Activated CD4-positive, alpha-beta T cell treated with anti-CD3 and anti-CD28 coated beads, Interleukin-2, amount 50 U/mL, for 24 hours (primary cell): ENCODE measurements around the gene TSPAN33.
"Not testable (repeated sequence)": the region's sequence is repeated elsewhere in the genome, so short reads cannot be mapped to it uniquely, and the experiment has no call there.

Experiments
- DNase-seq, 2 donors: peaks; one replicate each; pipeline ENCODE4 v3.0.0-alpha.2; 2020; ENCODE audit warnings: low read depth in 1 of 2, low spot score in 1 of 2

The TSPAN33 gene

DNA sequence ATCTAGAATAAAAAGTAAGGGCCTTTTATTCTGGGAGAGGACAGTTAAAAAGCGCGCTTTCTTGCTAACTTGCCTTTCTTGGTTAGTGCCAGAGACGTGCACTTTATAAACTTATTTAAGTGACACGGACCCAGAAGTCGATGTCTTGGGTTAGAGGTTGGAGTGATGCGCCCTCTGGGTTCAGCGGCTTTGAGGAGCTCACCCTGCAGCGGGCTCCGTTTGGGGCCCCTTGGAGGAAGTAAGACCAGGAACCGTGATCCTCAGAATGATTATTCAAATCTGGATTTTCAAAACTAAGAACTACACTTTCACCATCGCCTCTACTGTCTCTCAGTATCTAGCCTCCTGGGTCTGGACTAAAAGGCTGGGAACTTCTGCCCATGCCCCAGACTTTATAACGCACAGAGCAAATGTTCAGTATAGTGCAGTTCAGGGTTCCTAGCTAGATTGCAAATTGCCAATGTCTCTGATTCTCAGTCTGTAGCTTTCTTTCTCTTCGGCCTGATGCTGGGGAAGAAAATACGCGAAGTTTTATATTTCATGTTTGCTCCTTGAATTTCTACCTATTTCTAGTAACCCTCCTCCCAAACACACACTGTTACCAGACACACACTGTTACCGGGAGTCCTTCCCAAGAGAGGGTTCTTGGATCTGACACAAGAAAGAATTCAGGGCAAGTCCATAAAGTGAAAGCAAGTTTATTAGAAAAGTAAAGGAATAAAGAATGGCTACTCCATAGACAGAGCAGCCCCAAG lies 25.4 kb downstream of the TSPAN33 start:
- DNase-seq, result no peak

DNA sequence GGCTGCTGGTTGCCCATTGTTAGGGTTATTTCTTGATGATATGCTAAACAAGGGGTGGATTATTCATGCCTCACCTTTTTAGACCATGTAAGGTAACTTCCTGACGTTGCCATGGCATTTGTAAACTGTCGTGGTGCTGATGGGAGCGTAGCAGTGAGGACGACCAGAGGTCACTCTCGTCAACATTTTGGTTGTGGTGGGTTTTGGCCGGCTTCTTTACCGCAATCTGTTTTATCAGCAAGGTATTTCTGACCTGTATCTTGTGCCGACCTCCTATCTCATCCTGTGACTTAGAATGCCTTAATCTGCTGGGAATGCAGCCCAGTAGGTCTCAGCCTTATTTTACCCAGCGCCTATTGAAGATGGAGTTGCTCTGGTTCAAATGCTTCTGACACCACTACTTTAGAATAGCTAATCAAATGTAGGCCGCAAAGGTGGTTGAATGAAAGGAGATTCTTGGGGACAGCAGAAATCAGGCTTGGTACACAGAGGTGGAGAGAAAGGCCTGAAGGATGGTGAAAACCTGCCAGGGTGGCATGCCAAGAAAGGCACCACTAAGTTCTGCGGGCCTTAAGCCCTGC lies 26.0 kb downstream of the TSPAN33 start:
- DNase-seq, result no peak

DNA sequence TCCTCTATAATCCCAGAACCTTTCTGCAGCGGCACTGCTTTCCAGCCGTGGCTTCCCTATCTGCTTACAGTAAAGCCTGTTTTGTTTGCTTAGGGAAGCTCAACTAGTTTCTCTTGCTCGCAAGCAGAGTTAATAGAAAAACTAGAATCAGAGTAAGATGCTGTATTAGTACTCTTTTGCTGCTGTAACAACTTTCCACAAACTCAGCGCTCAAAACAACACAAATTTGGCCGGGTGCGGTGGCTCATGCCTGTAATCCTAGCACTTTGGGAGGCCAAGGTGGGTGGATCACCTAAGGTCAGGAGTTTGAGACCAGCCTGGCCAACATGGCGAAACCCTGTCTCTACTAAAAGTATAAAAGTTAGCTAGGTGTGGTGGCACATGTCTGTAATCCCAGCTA lies 29.4 kb downstream of the TSPAN33 start:
- not testable (repeated sequence) for DNase-seq

DNA sequence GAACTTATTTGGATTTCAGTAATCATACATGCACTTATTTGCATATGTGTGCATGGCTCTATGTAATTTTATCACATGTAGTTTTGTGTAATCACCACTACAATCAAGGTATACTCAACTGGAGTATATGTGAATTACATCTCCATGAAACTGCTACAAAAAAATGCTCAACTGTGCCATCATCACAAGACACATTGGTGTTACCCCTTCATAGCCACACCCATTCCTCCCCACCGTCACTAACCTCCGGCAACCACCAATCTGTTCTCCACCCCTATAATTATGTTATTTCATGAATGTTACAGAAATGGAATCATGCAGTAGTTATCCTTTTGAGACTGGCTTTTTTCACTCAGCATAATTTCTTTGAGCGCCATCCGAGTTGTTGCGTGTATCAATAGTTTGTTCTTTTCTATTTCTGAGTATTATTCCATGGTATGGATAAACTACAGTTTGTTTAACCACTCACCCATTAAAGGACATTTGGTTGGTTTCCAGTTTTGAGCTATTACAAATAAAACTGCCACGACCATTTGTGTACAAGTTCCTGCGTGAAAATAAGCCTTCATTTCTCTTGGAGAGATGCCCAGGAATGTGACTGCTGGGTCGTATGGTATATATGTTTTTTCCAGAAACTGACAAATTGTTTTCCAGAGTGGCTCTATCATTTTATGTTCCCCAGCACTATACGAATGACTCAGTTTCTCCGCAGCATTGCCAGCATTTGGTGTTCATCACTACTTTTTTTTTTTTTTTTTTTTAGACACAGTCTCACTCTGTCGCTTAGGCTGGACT lies 32.6 kb downstream of the TSPAN33 start:
- no peak for DNase-seq

DNA sequence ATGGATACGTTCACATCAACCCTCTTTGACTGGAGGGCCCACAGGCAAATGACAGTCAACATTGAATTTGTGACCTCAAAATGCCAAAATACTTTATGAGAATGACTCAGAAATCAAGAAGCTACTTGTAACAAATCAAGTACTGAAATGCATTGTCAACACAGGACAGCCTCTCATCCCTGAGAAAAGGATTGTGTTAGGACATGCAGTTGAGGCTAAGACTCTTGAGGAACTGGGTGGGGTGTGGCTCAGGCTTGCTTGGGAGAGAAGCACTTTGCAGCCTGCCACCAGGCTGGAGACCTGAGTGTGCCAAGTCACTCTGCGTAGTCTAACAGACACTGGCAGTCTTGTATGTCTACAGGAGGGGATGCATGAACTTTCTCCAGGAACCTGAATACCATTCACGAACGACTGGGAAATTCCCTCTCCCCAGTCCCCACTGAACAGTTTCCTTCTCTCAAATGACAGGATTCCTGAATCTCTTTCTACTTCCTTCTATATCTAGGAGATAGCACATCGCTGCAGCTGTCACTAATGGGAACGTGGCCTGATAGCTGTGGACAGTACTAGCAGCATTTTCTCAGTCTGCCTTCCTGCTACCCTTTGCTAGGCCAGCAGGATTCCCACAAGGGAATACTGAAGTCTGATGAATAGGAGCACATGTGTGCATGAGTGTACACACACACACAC lies 40.6 kb downstream of the TSPAN33 start:
- DNase-seq, result no peak

DNA sequence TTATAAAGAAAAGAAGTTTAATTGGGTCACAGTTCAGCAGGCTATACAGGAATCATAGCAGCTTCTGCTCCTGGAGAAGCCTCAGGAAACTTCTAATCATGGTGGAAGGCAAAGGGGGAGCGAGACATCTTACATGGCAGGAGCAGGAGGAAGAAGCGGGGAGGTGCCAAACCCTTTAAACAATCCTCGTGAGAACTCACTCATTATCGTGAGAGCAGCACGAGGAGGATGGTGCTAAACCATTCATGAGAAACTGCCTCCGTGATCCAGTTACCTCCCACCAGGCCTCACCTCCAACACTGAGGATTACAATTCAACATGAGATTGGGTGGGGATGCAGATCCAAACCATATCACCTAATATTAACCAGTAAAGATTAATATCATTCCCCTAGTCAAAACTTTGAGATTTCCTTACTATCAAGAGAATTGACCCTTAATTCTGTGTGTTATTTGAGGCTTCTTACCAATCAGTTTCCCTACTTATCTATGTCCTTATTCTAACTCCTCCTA lies 42.3 kb downstream of the TSPAN33 start:
- no peak for DNase-seq

DNA sequence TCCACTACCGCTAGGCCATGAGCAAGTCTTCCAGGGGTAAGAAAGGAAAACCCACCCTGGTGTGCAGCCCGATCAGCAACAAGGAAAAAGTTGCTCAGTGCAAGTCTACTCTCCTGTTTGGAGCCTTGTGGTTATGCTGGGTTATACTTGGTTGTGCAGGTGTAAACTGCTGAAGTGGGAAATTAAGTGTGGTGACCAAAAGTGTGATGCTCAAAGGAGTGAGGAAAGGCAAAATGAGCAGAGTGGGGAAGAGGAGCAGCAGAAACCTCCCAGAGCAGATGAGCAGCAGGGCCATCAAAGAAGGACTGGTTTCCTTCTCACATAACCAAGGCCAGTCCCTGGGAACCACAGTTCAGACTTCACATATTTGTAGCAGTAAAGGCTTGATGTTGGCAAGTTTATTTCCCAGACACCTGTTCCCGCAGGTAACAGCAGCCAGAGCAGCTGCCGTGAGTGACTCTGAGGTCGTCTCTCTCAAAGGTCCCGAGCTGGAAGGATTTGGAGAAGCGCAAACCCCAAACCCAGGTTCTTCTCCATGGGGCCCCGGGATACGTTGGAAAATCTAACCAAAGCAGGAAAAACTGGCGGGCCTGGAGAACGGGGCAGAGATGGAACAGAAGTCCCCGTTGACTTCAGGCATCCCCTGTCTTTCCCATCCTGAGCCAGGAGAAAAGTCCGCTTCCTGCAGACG lies 43.3 kb downstream of the TSPAN33 start:
- no peak for DNase-seq

DNA sequence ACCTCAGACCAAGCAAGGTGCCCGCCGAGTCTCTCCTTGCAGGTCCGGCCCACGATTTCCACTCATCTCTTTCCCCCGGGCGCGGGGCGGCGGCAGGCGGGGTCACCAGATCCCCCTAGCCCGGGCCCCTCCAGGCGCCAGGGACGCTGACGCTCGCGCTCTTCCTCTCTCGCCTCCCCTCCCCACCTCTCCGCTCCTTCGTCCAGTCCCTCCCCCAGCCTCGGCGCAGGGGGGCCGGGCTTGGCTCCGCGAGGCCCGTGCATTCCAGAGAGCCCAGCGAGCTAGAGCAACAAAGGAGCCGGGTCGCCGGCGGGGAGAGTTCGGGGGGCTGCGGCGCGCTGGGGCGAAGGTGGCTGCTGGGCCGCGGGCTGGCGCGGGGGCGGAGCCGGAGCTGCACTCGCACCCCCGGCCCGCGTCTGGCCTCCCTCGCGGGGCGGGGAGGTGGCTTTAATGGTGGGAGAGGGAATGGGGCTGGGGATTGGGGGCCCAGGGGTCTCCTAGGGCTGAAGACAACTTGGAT lies 43.9 kb downstream of the TSPAN33 start, which contains the start of gene SMO:
SMO (plus strand) TSS at position 262 of the 520 bp plus-strand sequence. CDS start 519 bp downstream, outside the sequence.
- DNase-seq, result no peak

DNA sequence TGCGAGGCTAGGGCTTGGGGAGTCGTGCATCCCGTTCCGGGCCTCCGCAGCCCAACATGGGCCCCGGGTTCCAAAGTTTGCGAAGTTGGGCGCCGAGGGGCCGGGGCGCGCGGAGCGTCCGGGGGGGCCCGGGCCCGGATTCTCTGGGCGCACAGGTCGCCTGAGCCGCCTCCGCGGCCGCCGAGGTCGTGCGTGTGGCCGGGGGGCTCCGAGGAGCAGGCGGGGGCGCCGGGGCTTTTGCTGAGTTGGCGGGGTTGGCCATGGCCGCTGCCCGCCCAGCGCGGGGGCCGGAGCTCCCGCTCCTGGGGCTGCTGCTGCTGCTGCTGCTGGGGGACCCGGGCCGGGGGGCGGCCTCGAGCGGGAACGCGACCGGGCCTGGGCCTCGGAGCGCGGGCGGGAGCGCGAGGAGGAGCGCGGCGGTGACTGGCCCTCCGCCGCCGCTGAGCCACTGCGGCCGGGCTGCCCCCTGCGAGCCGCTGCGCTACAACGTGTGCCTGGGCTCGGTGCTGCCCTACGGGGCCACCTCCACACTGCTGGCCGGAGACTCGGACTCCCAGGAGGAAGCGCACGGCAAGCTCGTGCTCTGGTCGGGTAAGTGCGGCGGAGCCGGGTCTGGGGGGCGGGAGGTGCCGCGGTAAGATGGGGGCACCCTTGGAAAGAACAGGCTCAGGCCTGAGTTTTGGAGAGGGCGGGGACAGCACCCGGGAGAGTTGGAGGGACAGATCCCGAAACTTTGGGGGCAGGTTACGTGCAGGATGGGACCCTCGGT lies 44.6 kb downstream of the TSPAN33 start:
- no peak for DNase-seq

DNA sequence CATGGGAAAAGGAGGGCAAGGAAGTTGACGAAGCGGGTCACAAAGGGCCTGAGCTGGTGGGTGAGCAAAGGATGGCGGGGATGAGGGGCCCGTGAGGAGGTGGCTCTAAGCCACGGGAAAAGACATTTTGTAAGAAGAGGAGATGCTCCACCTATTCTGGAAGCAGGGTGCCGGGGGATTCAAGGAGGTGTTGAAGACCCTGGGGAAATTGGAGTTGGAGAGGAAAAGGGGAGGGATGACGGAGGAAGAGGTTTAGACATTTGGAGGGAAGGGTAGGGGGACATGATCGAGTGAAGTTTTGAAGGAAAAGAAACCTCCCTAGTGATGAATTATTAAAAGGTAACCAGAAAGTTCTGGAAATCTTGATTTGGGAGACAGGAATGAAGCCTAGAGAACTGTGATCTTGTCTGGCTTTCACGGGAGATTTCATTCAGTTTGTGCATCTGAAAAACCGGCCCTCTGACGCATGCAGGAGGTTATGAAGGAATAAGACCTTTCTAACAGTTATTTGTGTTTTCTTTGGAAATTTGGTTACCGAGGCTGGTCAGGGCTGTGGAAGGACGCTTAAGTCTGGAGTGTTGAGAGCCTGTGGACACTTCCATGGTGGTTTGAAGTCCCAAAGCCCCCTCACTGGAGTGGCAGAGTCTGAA lies 45.3 kb downstream of the TSPAN33 start:
- no peak for DNase-seq

DNA sequence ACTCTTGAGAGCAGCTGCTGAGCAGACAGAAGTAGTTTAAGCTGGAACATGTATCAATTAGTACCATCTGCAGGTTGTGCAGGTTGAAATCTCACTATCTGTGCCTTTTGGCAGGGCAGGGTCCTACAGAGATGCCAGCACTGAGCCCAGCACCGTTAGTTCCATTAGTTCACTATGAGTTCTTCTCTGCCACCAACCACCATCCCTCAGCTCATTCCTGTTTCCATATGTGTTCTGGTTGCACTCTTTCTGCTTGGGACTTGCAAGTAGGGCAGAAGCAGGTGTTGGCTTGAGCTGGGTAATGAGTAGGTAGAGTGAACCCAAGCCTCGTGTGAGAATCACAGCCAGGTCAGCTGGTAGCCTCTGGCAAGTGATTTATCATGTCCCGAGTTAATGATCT lies 46.8 kb downstream of the TSPAN33 start:
- DNase-seq, result no peak

DNA sequence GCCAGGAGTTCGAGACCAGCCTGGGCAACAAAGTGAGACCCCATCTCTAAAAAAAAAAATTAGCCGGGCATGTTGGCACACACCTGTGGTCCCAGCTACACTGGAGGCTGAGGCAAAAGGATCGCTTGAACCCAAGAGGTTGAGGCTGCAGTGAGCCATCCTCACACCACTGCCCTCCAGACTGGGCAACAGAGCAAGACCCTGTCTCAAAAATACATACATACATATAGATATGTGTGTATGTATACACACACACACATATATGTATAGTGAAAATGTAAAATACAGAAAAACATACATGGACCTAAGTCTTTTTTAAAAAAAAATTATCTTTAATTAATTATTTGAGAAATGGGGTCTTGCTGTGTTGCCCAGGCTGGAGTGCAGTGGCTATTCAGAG lies 49.4 kb downstream of the TSPAN33 start:
- DNase-seq, result no peak

DNA sequence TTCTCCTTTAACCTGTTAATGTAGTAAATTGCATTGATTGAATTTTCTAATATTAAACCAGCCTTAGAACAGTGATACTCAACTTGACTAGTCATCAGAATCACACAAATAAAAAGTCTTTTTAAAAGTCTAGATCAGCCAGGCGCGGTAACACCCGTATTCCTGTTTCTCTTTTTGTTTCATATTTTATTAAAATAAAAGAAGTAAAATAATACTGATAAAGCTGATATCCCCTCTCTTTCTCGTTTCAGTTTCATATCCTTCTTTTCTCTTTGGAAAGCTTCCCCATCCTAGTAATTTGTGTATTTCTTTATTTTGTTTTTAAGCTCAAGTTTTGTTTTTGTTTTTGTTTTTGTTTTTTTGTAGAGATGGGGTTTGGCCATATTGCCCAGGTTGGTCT lies 53.3 kb downstream of the TSPAN33 start:
- DNase-seq, result no peak

DNA sequence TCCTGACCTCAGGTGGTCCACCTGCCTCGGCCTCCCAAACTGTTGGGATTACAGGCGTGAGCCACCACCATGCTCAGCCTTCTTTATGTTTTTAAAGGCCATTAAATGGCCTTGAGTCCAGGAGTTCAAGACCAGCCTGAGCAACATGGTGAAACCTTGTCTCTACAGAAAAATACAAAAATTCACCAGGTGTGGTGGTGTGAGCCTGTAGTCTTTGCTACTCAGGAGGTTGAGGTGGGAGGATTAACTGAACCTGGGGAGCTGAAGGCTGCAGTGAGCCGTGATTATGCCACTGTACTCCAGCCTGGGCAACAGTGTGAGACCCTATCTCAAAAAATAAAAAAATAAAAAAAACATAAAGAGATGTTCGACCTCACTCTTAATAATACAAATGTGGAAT lies 54.9 kb downstream of the TSPAN33 start:
- DNase-seq, result no peak

DNA sequence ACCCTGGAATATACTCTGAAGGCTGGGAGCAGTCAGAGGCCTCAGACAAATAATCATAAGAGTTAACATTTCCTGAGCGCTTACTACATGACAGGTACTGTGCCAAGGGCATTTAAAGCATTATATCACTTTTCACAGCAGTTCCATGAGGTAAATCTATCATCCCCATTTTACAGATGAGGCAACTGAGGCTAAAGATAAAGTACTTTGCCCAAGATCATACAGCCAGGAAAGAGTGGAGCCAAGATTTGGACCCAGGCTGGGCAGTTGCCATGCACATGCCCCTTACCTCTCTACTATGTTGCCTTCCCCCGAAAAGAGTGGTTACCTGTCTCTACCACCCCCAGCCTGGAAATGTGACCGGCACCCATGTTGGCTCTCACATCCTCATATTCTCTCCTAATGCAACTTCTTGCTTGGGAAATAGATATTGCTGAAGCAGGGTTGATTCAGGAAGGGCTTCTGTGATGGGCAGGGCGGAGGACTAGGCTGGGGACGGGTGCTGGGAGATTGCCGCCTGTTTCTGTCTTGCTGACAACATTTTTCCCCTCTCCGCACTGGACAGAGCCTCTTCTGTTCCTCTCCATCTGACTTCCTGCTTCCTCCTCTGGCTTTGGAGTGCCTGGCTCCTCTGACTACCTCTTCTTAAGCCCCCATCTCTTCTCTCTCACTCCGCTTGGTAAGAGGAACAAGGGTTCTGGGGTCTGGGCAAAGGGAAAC lies 57.7 kb downstream of the TSPAN33 start:
- DNase-seq, result no peak

DNA sequence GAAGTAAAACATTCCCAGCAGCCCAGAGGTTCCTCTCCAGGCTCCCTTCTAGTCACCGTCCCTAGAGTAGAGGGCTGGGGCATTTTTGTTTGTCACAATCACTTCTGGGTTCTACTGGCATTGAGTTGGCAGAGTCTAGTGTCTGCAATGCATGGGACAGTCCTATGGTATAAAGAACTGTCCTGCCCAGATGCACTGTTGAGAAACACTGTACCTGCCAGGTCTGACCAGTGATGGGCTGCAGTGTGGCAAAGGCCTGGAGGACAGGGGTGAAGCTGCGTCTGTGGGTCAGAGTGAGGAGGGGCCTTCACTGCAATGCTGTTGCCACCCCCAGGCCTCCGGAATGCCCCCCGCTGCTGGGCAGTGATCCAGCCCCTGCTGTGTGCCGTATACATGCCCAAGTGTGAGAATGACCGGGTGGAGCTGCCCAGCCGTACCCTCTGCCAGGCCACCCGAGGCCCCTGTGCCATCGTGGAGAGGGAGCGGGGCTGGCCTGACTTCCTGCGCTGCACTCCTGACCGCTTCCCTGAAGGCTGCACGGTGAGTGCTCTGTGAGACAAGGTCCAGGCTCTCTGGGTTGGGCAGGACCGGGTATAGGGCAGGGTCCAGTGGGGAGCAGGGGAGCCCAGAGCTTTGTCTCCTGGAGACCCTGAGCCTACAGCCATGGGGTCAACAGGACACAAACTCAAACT lies 58.7 kb downstream of the TSPAN33 start:
- DNase-seq, result no peak

DNA sequence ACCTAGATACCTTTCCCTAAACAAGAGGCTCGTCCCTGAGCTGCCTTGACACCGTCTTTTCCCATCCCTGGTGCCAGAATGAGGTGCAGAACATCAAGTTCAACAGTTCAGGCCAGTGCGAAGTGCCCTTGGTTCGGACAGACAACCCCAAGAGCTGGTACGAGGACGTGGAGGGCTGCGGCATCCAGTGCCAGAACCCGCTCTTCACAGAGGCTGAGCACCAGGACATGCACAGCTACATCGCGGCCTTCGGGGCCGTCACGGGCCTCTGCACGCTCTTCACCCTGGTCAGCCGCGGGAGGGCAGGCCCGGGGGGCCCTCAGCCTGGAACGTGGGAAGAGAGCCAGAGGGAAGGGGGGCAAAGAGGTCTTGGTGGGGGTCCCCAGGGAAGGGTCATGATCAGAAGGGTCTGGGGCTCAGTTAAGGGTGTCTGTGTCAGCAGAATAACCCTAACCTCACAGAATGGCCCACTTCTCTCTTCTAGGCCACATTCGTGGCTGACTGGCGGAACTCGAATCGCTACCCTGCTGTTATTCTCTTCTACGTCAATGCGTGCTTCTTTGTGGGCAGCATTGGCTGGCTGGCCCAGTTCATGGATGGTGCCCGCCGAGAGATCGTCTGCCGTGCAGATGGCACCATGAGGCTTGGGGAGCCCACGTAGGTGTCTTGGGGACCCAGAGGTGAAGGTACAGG lies 60.8 kb downstream of the TSPAN33 start:
- no peak for DNase-seq
